NOMO-1 treated with dmso at 0.1 percent for 144 hours (cell line): ENCODE data around the gene DCANP1.
A peak's percentile ranks its signal among the peaks of the same experiment; 100 is the strongest.

Experiments used
- DNase-seq: peaks from one replicate; lab custom pipeline; 2025; ENCODE audit not compliant: unreplicated experiment; lab: John Stamatoyannopoulos, UW

The DCANP1 gene

DNA sequence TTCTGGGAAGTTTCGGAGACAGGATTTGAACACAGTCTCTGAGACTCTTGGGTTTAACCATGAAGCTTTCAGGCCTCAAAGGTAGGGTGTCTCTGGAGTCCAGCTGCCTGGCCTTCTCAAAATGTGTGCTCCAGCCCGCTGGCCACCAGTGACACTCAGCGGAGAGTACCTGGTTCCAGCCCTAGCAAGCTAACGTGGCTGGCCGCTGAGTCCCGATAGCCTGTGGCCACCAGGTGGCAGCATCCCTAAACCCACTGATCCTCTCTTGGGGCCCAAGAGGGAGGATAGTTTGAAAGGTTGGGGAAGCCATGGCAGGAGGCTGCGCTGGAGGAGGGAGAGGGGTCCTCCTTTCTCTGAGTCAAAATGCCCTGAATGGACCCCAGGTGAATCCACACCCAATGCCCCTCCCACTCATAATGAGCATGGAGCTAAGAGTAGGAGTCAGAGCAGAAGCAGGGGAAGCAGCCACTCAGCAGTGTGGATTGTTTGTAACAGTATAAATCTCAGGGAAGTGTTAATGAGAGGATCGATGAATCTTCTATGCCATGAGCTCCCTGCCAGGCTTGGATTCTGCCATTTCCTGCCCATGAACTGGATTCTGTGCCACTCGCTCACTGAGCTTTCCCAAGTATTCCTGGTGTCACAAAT is 10.4 kb upstream of the DCANP1 start:
- peak; percentile 42 for DNase-seq

DNA sequence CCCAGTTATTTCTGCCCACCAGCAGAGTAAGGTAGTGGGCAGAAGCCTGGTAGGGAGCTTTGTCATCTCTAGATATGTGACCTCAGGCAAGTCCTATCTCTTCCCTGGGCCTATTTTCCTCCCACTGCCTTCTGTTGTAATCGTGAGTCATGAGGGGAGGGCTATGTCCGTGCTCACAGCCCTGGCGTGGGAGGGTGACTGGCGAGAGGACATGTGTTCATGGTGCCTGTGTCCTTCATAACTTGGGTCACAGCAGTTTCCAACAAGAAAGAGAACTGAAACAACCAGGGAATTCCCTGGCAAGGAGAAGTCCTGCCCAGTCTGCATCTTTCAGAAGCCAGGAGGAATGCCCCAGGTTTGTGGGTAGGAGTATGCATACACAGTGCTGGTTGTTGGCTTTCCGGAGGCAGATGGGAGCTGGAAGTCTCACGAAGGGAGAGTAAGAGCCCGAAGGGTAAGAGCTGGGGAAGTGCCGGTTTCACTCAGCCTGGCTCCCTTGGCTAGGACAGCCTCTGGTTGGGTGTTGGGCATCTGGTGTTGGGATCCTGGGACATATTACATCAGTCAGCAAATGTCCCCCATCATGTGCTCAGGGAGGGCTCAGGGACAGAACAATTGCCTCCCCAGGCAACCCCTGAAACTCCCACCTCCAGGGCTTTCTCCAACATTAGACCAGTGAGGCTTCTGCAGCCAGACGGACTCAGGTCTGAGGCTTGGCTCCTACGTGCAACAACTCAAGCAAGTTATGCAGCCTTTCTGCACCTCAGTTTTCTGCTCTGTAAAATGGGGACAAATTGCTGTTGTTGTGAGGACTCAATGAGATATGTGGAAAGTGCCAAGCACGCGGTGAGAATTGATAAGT is 9.3 kb upstream of the DCANP1 start:
- peak; percentile 84 for DNase-seq

DNA sequence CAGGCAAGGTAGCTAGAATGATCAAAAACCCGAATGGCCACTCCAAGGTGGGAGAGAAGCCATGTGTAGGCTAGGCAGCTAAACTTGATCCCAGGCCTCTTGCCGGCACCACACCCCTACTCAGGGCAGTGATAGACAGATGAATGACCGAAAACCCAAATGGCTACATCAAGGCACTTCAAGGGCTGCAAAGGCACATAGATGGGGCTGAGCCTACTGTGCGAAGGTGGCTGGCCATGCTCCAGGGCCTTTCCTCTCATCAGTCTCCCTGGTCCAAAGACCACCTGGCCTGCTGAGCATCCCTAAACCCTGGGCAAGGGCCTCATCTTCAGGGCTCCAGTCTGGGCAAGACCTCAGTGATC is 8.7 kb upstream of the DCANP1 start:
- DNase-seq = no peak

DNA sequence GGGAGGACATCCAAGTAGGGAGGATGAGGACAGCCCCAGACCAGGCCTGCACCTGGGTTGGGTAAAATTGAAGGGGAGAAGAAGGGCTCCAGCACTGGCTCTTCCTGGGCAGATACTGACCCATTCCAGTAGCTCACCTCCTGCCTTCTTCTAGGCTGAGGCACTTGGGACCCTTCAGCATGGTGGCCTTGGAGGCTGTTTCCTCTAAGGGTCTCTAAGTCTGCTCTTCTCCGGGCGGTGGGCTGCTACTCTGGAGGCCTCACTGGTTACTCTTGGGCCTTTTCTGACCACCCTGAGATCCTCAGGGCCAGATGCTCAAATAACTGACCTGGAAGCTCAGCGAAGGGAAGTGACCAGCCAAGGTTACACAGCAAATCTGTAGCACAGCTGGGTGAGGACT is 7.8 kb upstream of the DCANP1 start:
- no peak for DNase-seq

DNA sequence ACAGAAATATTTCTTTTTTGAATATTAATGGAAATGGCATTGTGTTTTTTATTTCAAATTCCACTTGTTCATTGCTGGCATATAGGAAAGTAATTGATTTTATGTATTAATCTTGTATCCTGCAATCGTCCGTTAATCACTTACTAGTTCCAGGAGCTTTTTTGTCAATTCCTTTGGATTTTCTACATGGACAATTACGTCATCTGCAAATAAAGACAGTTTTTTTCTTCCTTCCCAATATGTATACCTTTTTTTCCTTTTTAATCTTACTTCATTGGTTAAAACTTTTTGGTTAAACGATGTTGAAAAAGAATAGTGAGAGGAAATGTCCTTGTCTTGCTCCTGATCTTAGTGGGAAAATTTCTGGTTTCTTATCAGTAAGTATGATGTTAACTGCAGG is 6.5 kb upstream of the DCANP1 start:
- DNase-seq = no peak

DNA sequence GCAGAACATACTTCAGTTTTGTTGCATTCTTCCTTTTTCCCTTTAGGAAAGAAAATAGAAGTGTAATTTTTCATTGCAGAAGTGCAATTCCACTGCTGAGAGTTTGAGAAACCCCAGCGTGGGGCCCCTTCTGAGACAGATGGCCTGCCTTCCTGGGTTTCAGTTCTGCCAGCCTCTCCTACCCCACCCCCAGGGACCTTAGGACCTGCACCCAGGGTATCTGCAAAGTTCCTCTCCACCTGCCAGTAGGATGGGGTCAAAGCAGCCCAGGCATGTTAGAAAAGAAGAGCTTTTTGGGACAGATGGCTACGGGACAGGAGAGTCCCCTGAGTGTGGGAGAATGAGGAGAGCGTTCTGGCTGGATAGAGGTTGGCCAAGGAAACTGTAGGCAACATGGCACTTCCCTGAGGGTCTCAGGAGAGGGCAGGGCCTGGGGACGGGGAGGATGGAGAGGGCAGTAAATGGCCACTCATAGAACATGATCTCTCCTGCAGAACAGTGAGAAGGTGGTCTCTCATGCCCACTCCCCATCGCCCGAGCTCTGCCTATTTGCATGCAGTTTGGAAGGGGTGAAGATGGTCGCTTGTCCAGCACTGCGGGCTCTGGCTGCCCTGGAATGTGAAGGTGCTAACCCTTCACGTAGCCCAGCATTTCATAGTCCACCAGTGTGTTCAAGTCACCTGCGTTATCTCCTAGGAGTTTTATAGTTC is 5.3 kb upstream of the DCANP1 start, which contains the start of gene TIFAB:
TIFAB (minus strand) TSS at position 31 of the 710 bp plus-strand sequence. CDS start 2,412 bp downstream, outside the sequence.
- no peak for DNase-seq

DNA sequence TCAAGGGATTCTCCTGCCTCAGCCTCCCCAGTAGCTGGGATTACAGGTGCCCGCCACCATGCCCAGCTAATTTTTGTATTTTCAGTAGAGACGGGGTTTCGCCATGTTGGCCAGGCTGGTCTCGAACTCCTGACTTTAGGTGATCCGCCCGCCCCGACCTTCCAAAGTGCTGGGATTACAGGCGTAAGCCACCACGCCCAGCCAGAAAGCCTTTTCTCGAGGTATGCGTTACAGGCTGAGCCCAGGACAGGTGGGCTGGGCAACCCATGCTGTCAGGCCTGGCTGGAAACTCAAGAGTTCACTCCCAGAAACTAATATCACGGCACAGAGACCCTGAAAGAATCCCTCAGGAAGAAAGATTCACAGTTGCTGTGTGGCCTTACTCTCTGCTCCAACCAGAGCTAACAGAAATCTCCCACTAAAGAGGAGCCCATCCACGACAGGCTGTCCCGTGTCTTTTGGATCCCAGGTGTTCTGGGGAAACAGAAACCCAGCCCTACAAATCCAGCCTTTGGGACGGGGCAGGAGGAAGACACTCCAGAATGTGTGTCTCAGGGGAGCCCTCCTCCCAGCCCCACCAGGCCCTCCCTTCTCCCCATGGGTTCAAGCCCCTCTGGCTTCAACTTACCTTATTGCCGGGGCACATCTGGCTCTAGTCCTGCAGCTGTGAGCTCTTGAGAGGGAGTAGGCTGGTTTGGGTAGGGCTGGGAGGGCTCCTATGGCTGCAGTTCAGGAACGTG is 4.6 kb upstream of the DCANP1 start:
- DNase-seq = no peak

DNA sequence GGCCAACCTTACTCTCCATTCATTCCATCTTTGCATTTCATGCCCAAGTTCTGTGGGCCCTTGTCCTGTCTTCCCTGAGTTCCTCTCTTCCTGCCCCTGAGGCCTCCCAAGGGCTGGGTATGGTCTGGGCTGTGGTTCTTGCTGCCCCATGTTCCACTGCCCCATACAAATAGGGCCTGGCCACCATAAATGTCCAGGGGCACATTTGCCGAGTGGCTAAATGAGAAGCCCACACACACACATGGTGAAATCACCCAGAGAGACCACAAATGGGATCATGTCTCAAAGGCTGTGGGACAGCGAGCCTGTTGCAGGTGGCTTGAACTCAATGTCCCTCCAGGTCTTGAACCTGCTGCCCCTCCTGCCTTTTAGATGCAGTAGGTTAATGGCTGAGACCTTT is 3.8 kb upstream of the DCANP1 start:
- no peak for DNase-seq

DNA sequence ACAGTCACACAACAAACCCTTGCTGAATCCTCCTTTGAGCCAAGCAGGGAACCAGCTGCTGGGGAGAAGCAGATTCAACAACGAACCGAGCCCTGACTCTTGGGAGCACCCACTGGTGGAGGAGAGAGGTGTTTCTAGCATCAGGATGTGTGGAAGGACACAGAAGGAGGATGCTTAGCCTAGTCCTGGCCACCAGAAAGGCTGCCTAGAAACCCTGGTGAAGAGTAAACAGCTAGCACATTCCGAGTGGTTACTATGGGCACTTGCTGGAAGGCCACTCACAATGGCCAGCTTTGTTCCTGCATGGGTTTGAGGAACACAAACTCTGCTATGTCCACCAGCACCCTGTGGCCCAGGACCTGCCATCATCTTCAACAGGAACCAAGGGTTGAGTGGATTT is 3.2 kb upstream of the DCANP1 start:
- no peak for DNase-seq

DNA sequence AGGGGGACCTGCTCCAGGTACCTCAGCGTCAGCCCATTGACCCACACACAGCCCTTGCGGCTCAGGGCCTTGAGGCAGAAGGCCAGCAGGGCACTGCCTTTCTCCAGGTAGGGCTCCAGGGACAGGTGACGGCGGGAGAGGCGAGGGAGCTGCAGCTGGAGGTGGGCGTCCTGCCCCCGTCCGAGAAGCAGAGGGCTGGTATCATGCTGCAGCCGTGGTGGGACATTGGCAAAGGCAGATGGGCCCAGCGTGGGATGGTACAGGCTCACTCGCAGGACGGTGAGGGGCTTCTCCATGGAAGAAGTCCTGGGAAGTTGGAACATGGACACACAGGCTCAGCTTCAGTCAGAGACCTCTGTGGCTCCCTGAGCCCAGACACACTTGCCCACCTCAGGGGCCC is 2.5 kb upstream of the DCANP1 start:
- DNase-seq = no peak

DNA sequence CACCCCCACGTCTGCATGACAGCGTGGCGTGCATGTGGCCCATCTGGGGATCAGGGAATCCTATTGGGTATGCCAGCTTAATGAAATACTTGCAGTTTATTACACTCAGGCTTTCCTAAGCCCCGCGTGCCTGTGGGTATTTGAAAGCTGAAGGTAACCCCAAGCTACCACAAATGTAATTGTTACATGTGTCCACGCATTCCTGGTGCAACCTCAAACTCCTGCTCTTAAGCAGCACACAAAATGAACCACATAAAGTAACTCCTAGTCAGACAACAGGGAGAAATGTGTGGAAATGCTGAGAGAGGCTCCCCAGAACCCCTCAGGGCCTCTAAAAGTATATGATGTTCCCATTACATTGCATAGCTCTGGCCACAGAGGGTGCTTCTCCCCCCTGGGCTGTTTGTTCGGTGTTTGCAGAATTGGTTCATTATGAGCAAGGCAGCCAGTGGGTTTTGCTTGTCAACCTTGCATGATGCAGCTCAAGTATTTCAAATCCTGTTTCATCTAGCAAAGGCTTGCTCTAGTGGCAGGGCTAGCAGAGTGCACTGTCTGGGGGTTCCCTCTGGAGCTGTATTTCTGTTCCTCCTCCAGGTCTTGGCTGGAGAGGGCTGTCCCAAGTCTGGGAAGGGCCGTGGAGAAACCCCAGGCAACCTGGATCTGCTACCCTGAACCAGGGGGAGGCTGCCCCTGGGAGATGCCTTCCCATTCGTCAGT is 1.8 kb upstream of the DCANP1 start:
- no peak for DNase-seq

DNA sequence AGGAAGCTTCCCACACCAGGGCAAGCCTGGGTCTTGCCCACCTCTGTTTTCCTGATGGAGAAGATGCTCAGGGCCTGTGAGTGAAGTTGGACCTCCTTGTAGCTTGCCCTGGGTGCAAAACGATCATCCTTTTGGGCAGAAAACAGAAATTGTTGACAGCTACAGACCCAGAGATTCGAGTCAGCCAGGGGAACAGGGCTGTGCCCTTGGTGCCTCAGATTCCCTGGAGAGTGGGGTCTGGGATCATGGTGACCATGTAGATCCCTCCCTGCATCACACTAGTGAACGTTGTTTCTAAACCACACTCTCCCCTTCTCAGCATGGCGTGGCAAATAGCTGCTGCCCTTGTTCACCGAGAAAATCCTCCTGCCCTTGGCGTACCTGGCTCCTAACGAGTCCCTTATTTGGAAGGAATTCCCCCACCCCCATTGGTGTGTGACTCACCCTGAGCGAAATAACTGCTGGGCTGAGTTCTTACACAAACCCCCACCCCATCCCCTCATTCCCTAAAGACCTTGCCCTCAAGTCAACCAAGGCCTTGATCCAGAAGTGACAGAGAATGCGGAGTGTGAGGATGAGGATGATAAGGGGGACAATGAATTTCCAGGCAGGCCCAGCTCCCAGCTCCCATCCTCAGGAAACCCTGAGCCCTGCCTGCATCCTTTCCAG is 1.1 kb upstream of the DCANP1 start:
- DNase-seq = no peak

DNA sequence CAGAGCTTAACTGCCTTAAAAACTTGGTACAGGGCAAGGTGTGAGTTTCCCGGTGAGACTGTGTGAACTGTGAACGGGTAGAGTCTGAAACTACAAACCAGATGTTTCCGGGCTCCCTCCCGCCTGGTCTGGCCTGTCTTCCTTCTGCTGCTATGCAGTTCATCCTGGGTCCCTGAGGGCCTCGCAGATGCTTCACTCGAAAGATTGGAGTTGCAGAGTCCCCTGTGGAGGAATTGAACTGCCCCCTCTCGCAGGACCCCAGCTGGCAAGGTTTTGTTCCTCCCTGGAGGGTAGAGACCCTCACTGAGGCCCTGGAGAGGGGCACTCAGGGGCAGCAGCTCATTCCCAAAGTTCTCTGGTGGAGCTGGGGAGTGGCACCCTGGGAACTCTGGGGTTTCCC is 533 bp downstream of the DCANP1 start:
- DNase-seq = no peak

DNA sequence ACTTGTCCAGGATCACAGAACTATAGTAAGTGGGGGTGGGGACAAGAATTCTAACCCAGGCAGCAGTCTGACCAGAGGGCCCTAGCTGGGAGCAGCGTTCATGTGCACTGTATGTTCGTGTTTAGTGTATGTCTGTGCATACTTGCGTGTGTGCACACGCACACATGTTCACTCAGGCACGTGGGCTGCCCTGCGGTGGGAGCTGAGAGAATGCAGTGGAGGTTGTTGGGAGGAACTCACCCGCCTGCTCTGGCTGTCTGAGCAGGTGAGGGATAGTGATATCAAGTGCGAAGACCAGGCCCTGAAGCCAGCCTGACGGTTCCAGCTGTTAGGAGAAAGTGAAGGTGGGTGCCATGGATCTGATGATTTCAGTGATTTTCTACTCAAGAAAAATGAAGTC is 942 bp downstream of the DCANP1 start:
- DNase-seq = no peak

DNA sequence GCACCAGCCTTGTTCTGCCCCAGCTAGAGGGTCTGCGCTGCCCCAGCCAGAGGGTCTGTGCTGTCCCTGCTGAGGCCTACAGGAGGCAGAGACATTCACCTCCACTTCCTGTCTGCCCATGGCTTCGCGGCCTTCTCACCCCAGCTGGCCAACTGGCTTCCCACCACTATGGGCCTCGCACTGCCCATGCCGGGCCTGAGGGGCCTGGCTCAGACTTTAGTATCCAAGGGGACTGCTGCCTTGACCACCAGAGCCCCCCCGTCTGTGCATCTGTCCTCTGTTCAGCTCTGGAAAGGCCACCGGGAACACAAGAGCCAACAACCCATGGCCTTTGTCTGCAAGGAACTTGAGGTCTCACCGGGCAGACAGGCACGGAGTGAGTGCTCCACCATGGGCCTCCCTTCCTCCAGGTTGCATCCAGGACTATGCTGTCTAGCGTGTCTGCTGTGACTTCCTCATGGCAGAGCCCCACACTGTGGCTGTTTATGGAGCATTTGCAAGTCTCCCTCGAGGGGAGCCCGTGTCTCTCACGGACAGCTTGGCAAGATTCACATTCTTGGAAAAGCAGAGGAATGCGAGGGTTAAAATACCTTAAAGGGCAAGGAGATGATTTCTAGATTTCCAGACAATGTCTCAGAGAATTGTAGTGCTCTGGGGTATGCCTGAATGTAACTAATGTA is 1.7 kb downstream of the DCANP1 start:
- no peak for DNase-seq

DNA sequence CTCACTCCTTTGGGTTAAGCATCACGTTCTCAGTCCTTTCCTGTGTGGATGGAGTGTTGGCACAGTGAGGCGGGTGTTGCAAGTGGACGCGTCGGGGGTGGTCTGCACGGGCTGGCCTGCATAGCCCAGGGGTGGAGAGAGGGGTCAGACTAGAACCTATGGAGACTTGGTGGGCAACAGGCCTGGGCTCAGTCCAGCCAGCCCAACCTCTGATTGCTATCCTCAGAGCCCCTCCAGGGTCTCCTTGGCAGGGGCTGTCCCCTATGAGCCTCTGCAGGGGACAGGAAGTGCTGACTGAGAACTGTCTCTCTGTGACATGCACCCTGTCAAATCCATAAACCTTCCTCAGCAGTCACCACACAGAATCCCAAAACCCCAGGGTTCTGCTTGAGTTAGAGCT is 2.3 kb downstream of the DCANP1 start:
- no peak for DNase-seq

DNA sequence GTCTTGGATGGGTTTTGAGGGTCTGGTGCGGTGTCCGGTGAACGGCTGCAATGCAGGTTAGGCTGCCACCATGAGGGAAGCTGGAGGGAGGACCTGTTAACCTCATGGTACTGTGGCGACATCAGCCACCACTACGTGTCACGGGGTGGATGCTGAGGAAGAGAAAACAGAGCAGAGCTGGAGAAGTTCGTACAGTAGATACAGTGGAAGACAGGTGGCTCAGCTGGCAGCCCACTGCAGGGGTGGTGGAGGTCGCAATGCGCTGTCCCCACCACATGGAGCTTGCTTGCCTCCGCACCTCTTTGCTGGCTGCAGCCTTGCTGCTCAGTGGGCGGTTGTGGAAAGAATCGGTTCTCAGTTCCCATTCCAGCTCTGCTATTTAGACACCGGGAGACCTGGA is 2.8 kb downstream of the DCANP1 start:
- no peak for DNase-seq

DNA sequence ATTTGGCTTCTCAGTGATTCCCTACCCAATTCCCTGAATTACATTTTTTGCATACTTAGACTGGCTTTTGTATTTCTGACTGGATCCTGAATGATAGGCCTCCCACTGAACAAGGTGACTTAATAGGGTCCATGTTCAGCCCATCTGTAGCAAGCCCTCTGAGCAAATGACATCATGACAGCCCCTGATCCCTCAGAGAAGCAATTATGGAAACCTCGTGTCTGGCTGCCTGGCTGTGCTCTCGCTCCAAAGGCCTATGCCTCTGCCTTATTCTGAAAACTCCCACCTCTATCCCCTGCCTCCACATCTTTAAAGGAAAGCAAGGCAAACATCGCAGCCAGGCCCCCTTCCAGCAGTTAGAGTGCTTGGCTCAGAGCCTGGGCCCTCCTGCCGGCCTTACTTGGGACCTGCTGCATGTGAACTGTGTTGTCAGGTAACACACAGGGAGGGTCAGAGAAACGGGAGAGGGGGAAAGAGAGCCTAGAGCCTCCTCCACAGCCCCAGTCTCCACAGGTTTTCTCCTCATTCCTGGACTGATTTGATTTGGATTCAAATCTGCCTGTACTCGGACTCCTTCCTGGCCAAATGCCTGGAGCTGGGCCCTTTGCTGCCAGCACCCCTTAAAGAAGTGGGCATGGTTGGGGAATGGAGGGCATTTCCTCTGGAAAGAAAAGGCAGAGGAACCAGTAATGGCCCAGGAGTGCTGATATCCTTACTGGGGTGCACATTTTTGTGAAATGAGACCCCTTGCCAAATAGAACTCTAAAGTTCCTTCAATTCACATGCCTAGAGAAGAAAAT is 3.8 kb downstream of the DCANP1 start:
- DNase-seq = no peak
